Measurements from ENCODE around the gene BIRC3.
A peak's percentile ranks its signal among the peaks of the same experiment; 100 is the strongest.

Gene BIRC3

GRCh38 chr11:102317099-102317767 lies at the start of gene BIRC3:
Gene BIRC3, plus strand, starts transcription at chr11:102317484. Its CDS starts 7,026 bp downstream, at chr11:102324510.
- peak within 1 kb of the TSS; percentile 96 for H3K4me3 Mint-ChIP-seq
- no peaks in the 10 kb centered on the region for H3K9me3 Mint-ChIP-seq
- H3K27me3 Mint-ChIP-seq, result peaks cover 4% of the 10 kb centered on the region
- H3K4me1 Mint-ChIP-seq, result peaks cover 82% of the 10 kb centered on the region
- peaks cover 48% of the 10 kb centered on the region for H3K36me3 Mint-ChIP-seq (ENCODE audit: low read depth)
- DNase-seq, result peak; percentile 88
- peak; percentile 91 for ATAC-seq
- H3K27ac Mint-ChIP-seq, result peak within 1 kb of the TSS; percentile 96

GRCh38 chr11:102267609-102268008 lies 49.7 kb upstream of the BIRC3 start:
- H3K9me3 Mint-ChIP-seq, result no peaks in the 10 kb centered on the region
- H3K4me1 Mint-ChIP-seq, result peaks cover 22% of the 10 kb centered on the region
- no peak overlapping the region for H3K4me3 Mint-ChIP-seq
- DNase-seq (no peak), ATAC-seq (no peak)
- H3K27me3 Mint-ChIP-seq, result peaks cover 10% of the 10 kb centered on the region
- H3K27ac Mint-ChIP-seq, result no peak overlapping the region
- no peaks in the 10 kb centered on the region for H3K36me3 Mint-ChIP-seq (ENCODE audit: low read depth)

GRCh38 chr11:102268083-102268984 lies 49.0 kb upstream of the BIRC3 start:
- Mint-ChIP-seq H3K36me3 (ENCODE audit: low read depth) (no peaks in the 10 kb centered on the region), H3K27me3 (peaks cover 13% of the 10 kb centered on the region)

GRCh38 chr11:102268985-102269470 lies 48.3 kb upstream of the BIRC3 start:
- Mint-ChIP-seq H3K4me1 (peaks cover 22% of the 10 kb centered on the region), H3K27me3 (peaks cover 14% of the 10 kb centered on the region), H3K36me3 (ENCODE audit: low read depth) (no peaks in the 10 kb centered on the region), H3K4me3 (peak overlapping the region; percentile 67), H3K9me3 (no peaks in the 10 kb centered on the region), H3K27ac (no peak overlapping the region)
- ATAC-seq, result no peak
- DNase-seq, result no peak

More at GRCh38 chr11:102268083-102268984, 49.0 kb upstream of the BIRC3 start:
- peak; percentile 96 for ATAC-seq
- peaks cover 22% of the 10 kb centered on the region for H3K4me1 Mint-ChIP-seq
- DNase-seq, result peak; percentile 69
- H3K27ac Mint-ChIP-seq, result no peak overlapping the region
- no peaks in the 10 kb centered on the region for H3K9me3 Mint-ChIP-seq
- H3K4me3 Mint-ChIP-seq, result peak overlapping the region; percentile 67

- DNase-seq (no peak), ATAC-seq (peak; percentile 21)
- peaks cover 22% of the 10 kb centered on the region for H3K4me1 Mint-ChIP-seq
- H3K27ac Mint-ChIP-seq, result no peak overlapping the region
- no peak overlapping the region for H3K4me3 Mint-ChIP-seq
- peaks cover 16% of the 10 kb centered on the region for H3K27me3 Mint-ChIP-seq
- no peaks in the 10 kb centered on the region for H3K9me3 Mint-ChIP-seq
- no peaks in the 10 kb centered on the region for H3K36me3 Mint-ChIP-seq (ENCODE audit: low read depth)
Observed at GRCh38 chr11:102269927-102270326, 47.4 kb upstream of the BIRC3 start.

GRCh38 chr11:102272047-102272824 lies 45.0 kb upstream of the BIRC3 start:
- Mint-ChIP-seq H3K27me3 (peaks cover 20% of the 10 kb centered on the region), H3K36me3 (ENCODE audit: low read depth) (no peaks in the 10 kb centered on the region), H3K4me3 (no peak overlapping the region), H3K4me1 (peaks cover 26% of the 10 kb centered on the region), H3K9me3 (no peaks in the 10 kb centered on the region), H3K27ac (no peak overlapping the region)
- ATAC-seq, result no peak
- no peak for DNase-seq

GRCh38 chr11:102274628-102275027 lies 42.7 kb upstream of the BIRC3 start:
- no peak overlapping the region for H3K4me3 Mint-ChIP-seq
- DNase-seq, result no peak
- no peaks in the 10 kb centered on the region for H3K36me3 Mint-ChIP-seq (ENCODE audit: low read depth)
- H3K27me3 Mint-ChIP-seq, result peaks cover 14% of the 10 kb centered on the region
- no peak for ATAC-seq
- H3K9me3 Mint-ChIP-seq, result no peaks in the 10 kb centered on the region
- peaks cover 15% of the 10 kb centered on the region for H3K4me1 Mint-ChIP-seq
- no peak overlapping the region for H3K27ac Mint-ChIP-seq

- Mint-ChIP-seq H3K4me3 (no peak overlapping the region), H3K27me3 (peaks cover 14% of the 10 kb centered on the region), H3K9me3 (no peaks in the 10 kb centered on the region), H3K27ac (no peak overlapping the region), H3K4me1 (peaks cover 16% of the 10 kb centered on the region), H3K36me3 (ENCODE audit: low read depth) (no peaks in the 10 kb centered on the region)
- ATAC-seq (no peak), DNase-seq (no peak)
Observed at GRCh38 chr11:102276362-102276761, 40.9 kb upstream of the BIRC3 start.

- DNase-seq, result no peak
- no peaks in the 10 kb centered on the region for H3K36me3 Mint-ChIP-seq (ENCODE audit: low read depth)
- H3K4me3 Mint-ChIP-seq, result no peak overlapping the region
- peaks cover 10% of the 10 kb centered on the region for H3K27me3 Mint-ChIP-seq
- H3K4me1 Mint-ChIP-seq, result peaks cover 16% of the 10 kb centered on the region
- H3K27ac Mint-ChIP-seq, result no peak overlapping the region
- H3K9me3 Mint-ChIP-seq, result no peaks in the 10 kb centered on the region
- ATAC-seq, result no peak
Observed at GRCh38 chr11:102276783-102277182, 40.5 kb upstream of the BIRC3 start.

GRCh38 chr11:102279641-102280170 lies 37.6 kb upstream of the BIRC3 start:
- Mint-ChIP-seq H3K36me3 (ENCODE audit: low read depth) (no peaks in the 10 kb centered on the region), H3K4me3 (peak overlapping the region; percentile 7), H3K27me3 (peaks cover 4% of the 10 kb centered on the region), H3K4me1 (peaks cover 16% of the 10 kb centered on the region), H3K9me3 (no peaks in the 10 kb centered on the region), H3K27ac (no peak overlapping the region)
- ATAC-seq (peak; percentile 92), DNase-seq (no peak)

- Mint-ChIP-seq H3K27ac (no peak overlapping the region), H3K4me1 (peaks cover 16% of the 10 kb centered on the region), H3K9me3 (no peaks in the 10 kb centered on the region), H3K4me3 (no peak overlapping the region), H3K27me3 (peaks cover 4% of the 10 kb centered on the region), H3K36me3 (ENCODE audit: low read depth) (no peaks in the 10 kb centered on the region)
- DNase-seq (no peak), ATAC-seq (no peak)
Observed at GRCh38 chr11:102280245-102280833, 36.9 kb upstream of the BIRC3 start.

GRCh38 chr11:102283116-102283485 lies 34.2 kb upstream of the BIRC3 start:
- DNase-seq (no peak), ATAC-seq (no peak)
- Mint-ChIP-seq H3K4me1 (peaks cover 18% of the 10 kb centered on the region), H3K36me3 (ENCODE audit: low read depth) (no peaks in the 10 kb centered on the region), H3K27me3 (no peaks in the 10 kb centered on the region), H3K9me3 (no peaks in the 10 kb centered on the region), H3K4me3 (no peak overlapping the region), H3K27ac (no peak overlapping the region)

- no peaks in the 10 kb centered on the region for H3K27me3 Mint-ChIP-seq
- H3K4me1 Mint-ChIP-seq, result peaks cover 26% of the 10 kb centered on the region
- H3K9me3 Mint-ChIP-seq, result no peaks in the 10 kb centered on the region
- no peak overlapping the region for H3K4me3 Mint-ChIP-seq
- DNase-seq (no peak), ATAC-seq (no peak)
- no peaks in the 10 kb centered on the region for H3K36me3 Mint-ChIP-seq (ENCODE audit: low read depth)
- H3K27ac Mint-ChIP-seq, result no peak overlapping the region
Observed at GRCh38 chr11:102284008-102284407, 33.3 kb upstream of the BIRC3 start.

- H3K9me3 Mint-ChIP-seq, result no peaks in the 10 kb centered on the region
- no peak for DNase-seq
- H3K4me1 Mint-ChIP-seq, result peaks cover 17% of the 10 kb centered on the region
- no peaks in the 10 kb centered on the region for H3K27me3 Mint-ChIP-seq
- no peak for ATAC-seq
- H3K4me3 Mint-ChIP-seq, result no peak overlapping the region
- H3K27ac Mint-ChIP-seq, result no peak overlapping the region
- no peaks in the 10 kb centered on the region for H3K36me3 Mint-ChIP-seq (ENCODE audit: low read depth)
Observed at GRCh38 chr11:102286292-102286691, 31.0 kb upstream of the BIRC3 start.

Data from activated naive CD8-positive, alpha-beta T cell treated with anti-CD3 and anti-CD28 coated beads, Interleukin-2, amount 50 U/mL, for 24 hours (primary cell).